C4-2B (cell line): ENCODE measurements around the gene TCAP.

ENCODE experiments used
- H3K27ac ChIP-seq: fragments of 450-650 bp; 2 replicates; pipeline ENCODE4 v1.5.1; 2017
- CTCF ChIP-seq: fragments of 450-650 bp; conservative IDR thresholded peaks from 2 replicates; pipeline ENCODE4 v1.5.1; 2017; ENCODE audit warnings: mild to moderate bottlenecking
- ZFX ChIP-seq: fragments of 450-650 bp; IDR thresholded peaks from 2 replicates; pipeline ENCODE4 v1.6.1; 2017

TCAP gene

GRCh38 chr17:39653662-39654331, 11.4 kb upstream of the TCAP start:
- H3K27ac ChIP-seq, result peak overlapping the region; percentile 79
- TF ChIP-seq ZFX (no peak), CTCF (peak; percentile 96)

- no peak for TF ChIP-seq CTCF
- TF ChIP-seq ZFX, result no peak
- H3K27ac ChIP-seq, result no peak overlapping the region
These were observed 10.0 kb upstream of the TCAP start for GRCh38 chr17:39655105-39655504.

GRCh38 chr17:39658346-39658745, 6.8 kb upstream of the TCAP start:
- H3K27ac ChIP-seq, result no peak overlapping the region
- no peak for TF ChIP-seq CTCF
- TF ChIP-seq ZFX, result no peak

GRCh38 chr17:39658760-39659159, 6.4 kb upstream of the TCAP start:
- no peak overlapping the region for H3K27ac ChIP-seq
- no peak for TF ChIP-seq CTCF
- TF ChIP-seq ZFX, result no peak

GRCh38 chr17:39659279-39660010, 5.7 kb upstream of the TCAP start:
- TF ChIP-seq ZFX (no peak), CTCF (no peak)
- H3K27ac ChIP-seq, result no peak overlapping the region

- H3K27ac ChIP-seq, result no peak overlapping the region
- no peak for TF ChIP-seq ZFX
- TF ChIP-seq CTCF, result no peak
These were observed 5.2 kb upstream of the TCAP start for GRCh38 chr17:39660011-39660360.

GRCh38 chr17:39660397-39661385, 4.5 kb upstream of the TCAP start:
- TF ChIP-seq CTCF (no peak), ZFX (no peak)
- H3K27ac ChIP-seq, result no peak overlapping the region
